HEK293 (cell line): ENCODE results near the gene DND1.
A peak's percentile ranks its signal among the peaks of the same experiment; 100 is the strongest.

Source experiments
- ELK4 ChIP-seq: IDR thresholded peaks from 2 replicates; pipeline ENCODE4 v1.6.1; 2011; ENCODE audit warnings: mild to moderate bottlenecking, low read depth, low read length, borderline replicate concordance
- KLF9 ChIP-seq: fragments of 450-650 bp; formaldehyde crosslinking; IDR thresholded peaks from 2 replicates; pipeline ENCODE4 v1.5.1; 2016; ENCODE audit warnings: missing biosample characterization, missing genetic modification characterization, low read depth
- MEIS1 ChIP-seq: sonication (generic); formaldehyde crosslinking; IDR thresholded peaks from 2 replicates; pipeline ENCODE4 v1.8.1; 2022; ENCODE audit warnings: missing genetic modification reagents, mild to moderate bottlenecking, borderline replicate concordance
- MYNN ChIP-seq: fragments of 450-650 bp; formaldehyde crosslinking; IDR thresholded peaks from 2 replicates; pipeline ENCODE4 v1.5.1; 2016; ENCODE audit warnings: missing biosample characterization, missing genetic modification characterization, borderline replicate concordance
- REPIN1 ChIP-seq: fragments of 450-650 bp; formaldehyde crosslinking; IDR thresholded peaks from 2 replicates; pipeline ENCODE4 v1.5.1; 2017; ENCODE audit warnings: missing biosample characterization, missing genetic modification characterization, low read depth
- SP2 ChIP-seq: fragments of 450-650 bp; formaldehyde crosslinking; IDR thresholded peaks from 2 replicates; pipeline ENCODE4 v1.5.1; 2016; ENCODE audit warnings: missing biosample characterization, missing genetic modification characterization
- TSHZ1 ChIP-seq: fragments of 450-650 bp; formaldehyde crosslinking; IDR thresholded peaks from 2 replicates; pipeline ENCODE4 v1.5.1; 2016; ENCODE audit warnings: missing biosample characterization, missing genetic modification characterization, borderline replicate concordance
- ZBTB10 ChIP-seq: fragments of 450-650 bp; formaldehyde crosslinking; IDR thresholded peaks from 2 replicates; pipeline ENCODE4 v1.5.1; 2016; ENCODE audit warnings: missing biosample characterization, missing genetic modification characterization
- ZBTB17 ChIP-seq: fragments of 450-650 bp; formaldehyde crosslinking; IDR thresholded peaks from 2 replicates; pipeline ENCODE4 v1.5.1; 2016; ENCODE audit warnings: missing biosample characterization, missing genetic modification characterization
- ZBTB20 ChIP-seq: fragments of 450-650 bp; formaldehyde crosslinking; IDR thresholded peaks from 2 replicates; pipeline ENCODE4 v1.5.1; 2016; ENCODE audit warnings: missing biosample characterization, missing genetic modification characterization
- ZBTB8A ChIP-seq: fragments of 450-650 bp; formaldehyde crosslinking; IDR thresholded peaks from 2 replicates; pipeline ENCODE4 v1.5.1; 2016; ENCODE audit warnings: missing biosample characterization, missing genetic modification characterization
- ZFHX2 ChIP-seq: fragments of 450-650 bp; formaldehyde crosslinking; conservative IDR thresholded peaks from 2 replicates; pipeline ENCODE4 v1.5.1; 2016; ENCODE audit warnings: missing biosample characterization, missing genetic modification characterization
- ZFP3 ChIP-seq: fragments of 450-650 bp; formaldehyde crosslinking; IDR thresholded peaks from 2 replicates; pipeline ENCODE4 v1.5.1; 2016; ENCODE audit warnings: low read depth, missing biosample characterization, missing genetic modification characterization
- ZNF157 ChIP-seq: fragments of 450-650 bp; formaldehyde crosslinking; IDR thresholded peaks from 2 replicates; pipeline ENCODE4 v1.5.1; 2016; ENCODE audit warnings: missing biosample characterization, missing genetic modification characterization
- ZNF202 ChIP-seq: fragments of 450-650 bp; formaldehyde crosslinking; IDR thresholded peaks from 2 replicates; pipeline ENCODE4 v1.5.1; 2016; ENCODE audit warnings: missing biosample characterization, missing genetic modification characterization, borderline replicate concordance
- ZNF223 ChIP-seq: fragments of 450-650 bp; formaldehyde crosslinking; IDR thresholded peaks from 2 replicates; pipeline ENCODE4 v1.5.1; 2016; ENCODE audit warnings: missing biosample characterization, missing genetic modification characterization
- ZNF239 ChIP-seq: fragments of 450-650 bp; formaldehyde crosslinking; IDR thresholded peaks from 2 replicates; pipeline ENCODE4 v1.5.1; 2016; ENCODE audit warnings: missing biosample characterization, missing genetic modification characterization
- ZNF26 ChIP-seq: fragments of 450-650 bp; formaldehyde crosslinking; IDR thresholded peaks from 2 replicates; pipeline ENCODE4 v1.5.1; 2016; ENCODE audit warnings: missing biosample characterization, missing genetic modification characterization
- ZNF274 ChIP-seq, 2 experiments: fragments of 200-500 bp in 1 of 2; fragments of 450-650 bp in 1 of 2; sonication (Bioruptor generic) in 1 of 2; formaldehyde crosslinking in 1 of 2; IDR thresholded peaks; 2 replicates each; pipeline versions ENCODE4 v1.5.1 to v1.6.1; 2014 to 2016; ENCODE audit warnings: borderline replicate concordance in 1 of 2, inconsistent platforms in 1 of 2, low read length in 1 of 2, missing biosample characterization in 1 of 2, missing genetic modification characterization in 1 of 2
- ZNF302 ChIP-seq: fragments of 450-650 bp; formaldehyde crosslinking; IDR thresholded peaks from 2 replicates; pipeline ENCODE4 v1.5.1; 2016; ENCODE audit warnings: missing biosample characterization, missing genetic modification characterization, low read depth
- ZNF324 ChIP-seq: fragments of 450-650 bp; formaldehyde crosslinking; IDR thresholded peaks from 2 replicates; pipeline ENCODE4 v1.5.1; 2016; ENCODE audit warnings: missing biosample characterization, missing genetic modification characterization
- ZNF335 ChIP-seq: fragments of 450-650 bp; formaldehyde crosslinking; conservative IDR thresholded peaks from 2 replicates; pipeline ENCODE4 v1.5.1; 2016; ENCODE audit warnings: missing biosample characterization, missing genetic modification characterization
- ZNF350 ChIP-seq: fragments of 450-650 bp; formaldehyde crosslinking; IDR thresholded peaks from 2 replicates; pipeline ENCODE4 v1.5.0; 2017; ENCODE audit warnings: missing biosample characterization, mild to moderate bottlenecking, missing genetic modification characterization
- ZNF561 ChIP-seq: fragments of 450-650 bp; IDR thresholded peaks from 2 replicates; pipeline ENCODE4 v1.5.1; 2018; ENCODE audit warnings: missing biosample characterization, missing genetic modification characterization, borderline replicate concordance
- ZNF600 ChIP-seq: fragments of 450-650 bp; formaldehyde crosslinking; IDR thresholded peaks from 2 replicates; pipeline ENCODE4 v1.5.1; 2016; ENCODE audit warnings: missing biosample characterization, missing genetic modification characterization
- ZNF626 ChIP-seq: fragments of 450-650 bp; sonication (Bioruptor Pico); formaldehyde crosslinking; IDR thresholded peaks from 2 replicates; pipeline ENCODE4 v1.5.1; 2018; ENCODE audit warnings: missing biosample characterization, missing genetic modification characterization, inconsistent platforms
- ZNF645 ChIP-seq: fragments of 450-650 bp; formaldehyde crosslinking; IDR thresholded peaks from 2 replicates; pipeline ENCODE4; 2016; ENCODE audit warnings: missing biosample characterization, missing genetic modification characterization
- ZNF776 ChIP-seq: fragments of 450-650 bp; formaldehyde crosslinking; IDR thresholded peaks from 2 replicates; pipeline ENCODE4 v1.5.0; 2017; ENCODE audit warnings: missing biosample characterization, missing genetic modification characterization, borderline replicate concordance
- ZNF837 ChIP-seq: fragments of 450-650 bp; formaldehyde crosslinking; IDR thresholded peaks from 2 replicates; pipeline ENCODE4 v1.5.1; 2016; ENCODE audit warnings: missing biosample characterization, missing genetic modification characterization

The DND1 gene

GRCh38 chr5:140639148-140639981 is 34.0 kb downstream of the DND1 start, which contains the start of gene TMCO6 (continued):
- TF ChIP-seq ZNF350 (tag by site-specific recombination) (no peak), ZNF645 (tag by site-specific recombination) (no peak; the same call in 1 of the 2 replicates), ZBTB20 (peak; percentile 42; the same call in 1 of the 2 replicates), ZNF302 (no peak), TSHZ1 (no peak; the same call in 1 of the 2 replicates), REPIN1 (no peak), ZNF202 (tag by site-specific recombination) (no peak), ZNF223 (tag by site-specific recombination) (no peak; the same call in 1 of the 2 replicates), ZNF274 (IDR thresholded peaks at IDR 0.05; ENCODE audit: low read length) (no peak), ZNF274 (tag by site-specific recombination; IDR thresholded peaks at IDR 0.05; ENCODE audit: borderline replicate concordance) (no peak), ZNF837 (tag by site-specific recombination) (no peak), ZFHX2 (tag by site-specific recombination) (peak; percentile 94), MEIS1 (CRISPR knock-in tag) (no peak), ZBTB8A (0 out of 2 replicates have a peak, but pooled peaks have one; percentile 50), ZNF335 (peak; percentile 81), ZNF26 (tag by site-specific recombination) (no peak), ZNF626 (no peak), ZNF324 (tag by site-specific recombination) (0 out of 2 replicates have a peak, but pooled peaks have one; percentile 22), KLF9 (tag by site-specific recombination) (peak; percentile 86), SP2 (tag by site-specific recombination) (peak; percentile 98), ZNF776 (tag by site-specific recombination) (no peak), ZNF239 (tag by site-specific recombination) (no peak), ZFP3 (tag by site-specific recombination) (no peak), ZNF600 (tag by site-specific recombination) (peak; percentile 93), ZNF157 (tag by site-specific recombination) (no peak), ZNF561 (no peak), ZBTB10 (peak; percentile 38; the same call in 1 of the 2 replicates), ELK4 (no peak), MYNN (tag by site-specific recombination) (no peak), ZBTB17 (tag by site-specific recombination) (peak; percentile 92)
